Endothelial cell of umbilical vein (primary cell): ENCODE data around the gene EFNB1. TPM values are rescaled to one million over a fixed set of nuclear protein-coding genes. Genes with fewer than 3 reads are reported as not detected.

Source experiments
- BruUV-seq: library from RNA; stranded (reverse); fragments of 400-500 nt; replicated peaks from 2 replicates; lab custom pipeline; 2021; lab: Mats Ljungman, UMichigan
- CTCF ChIA-PET: fragments of 300-600, 350-600 bp; sonication (Branson Sonifier 250); formaldehyde crosslinking; loops from one replicate; lab custom pipeline; 2021; ENCODE audit warnings: antibody characterized with exemption, inconsistent platforms; lab: Charles Lee
- POLR2A ChIA-PET: fragments of 300-600, 350-600 bp; sonication (Branson Sonifier 250); formaldehyde crosslinking; loops from one replicate; lab custom pipeline; 2021; ENCODE audit warnings: antibody characterized with exemption, inconsistent platforms; lab: Charles Lee
- DNase-seq: peaks from one replicate; pipeline ENCODE4 v3.0.0-alpha.2; 2011; ENCODE audit warnings: low read depth, low spot score
- FAIRE-seq: peaks from 2 replicates; lab custom pipeline; 2011; peaks lifted over from hg19 to GRCh38; lab: Jason Lieb, UNC
- H2AFZ ChIP-seq: 2 replicates; pipeline ENCODE4 v1.6.0; 2012; ENCODE audit warnings: low read depth, low read length, control low read depth, inconsistent platforms
- H3K27ac ChIP-seq: 2 replicates; pipeline ENCODE4 v1.5.1; 2011; ENCODE audit warnings: low read depth, mild to moderate bottlenecking, control low read depth, low read length, moderate library complexity; ENCODE audit not compliant: insufficient read depth
- H3K27me3 ChIP-seq, 2 experiments: 2 replicates each; pipeline versions ENCODE4 v1.6.0 to v1.6.1; 2011; ENCODE audit warnings: low read length in 2 of 2, mixed read lengths in 1 of 2; ENCODE audit not compliant: control insufficient read depth in 2 of 2, insufficient read depth in 2 of 2
- H3K36me3 ChIP-seq, 2 experiments: 2 replicates in 1 of 2; 3 replicates in 1 of 2; pipeline ENCODE4 v1.5.1; 2011; ENCODE audit warnings: low read length in 2 of 2, mild to moderate bottlenecking in 1 of 2, moderate library complexity in 1 of 2; ENCODE audit not compliant: control insufficient read depth in 2 of 2, insufficient read depth in 2 of 2; ENCODE audit errors: extremely low read depth in 1 of 2
- H3K4me1 ChIP-seq: 3 replicates; pipeline ENCODE4 v1.5.1; 2011; ENCODE audit warnings: mild to moderate bottlenecking, low read length; ENCODE audit not compliant: control insufficient read depth, insufficient read depth; ENCODE audit errors: extremely low read depth
- H3K4me2 ChIP-seq: 2 replicates; pipeline ENCODE4 v1.6.1; 2011; ENCODE audit warnings: low read length, control low read depth, mixed read lengths; ENCODE audit not compliant: insufficient read depth
- H3K4me3 ChIP-seq, 3 experiments: fragments of 200-600 bp in 1 of 3; sonication (generic), shearing (Covaris generic) in 1 of 3; replicated peaks in 1 of 3; 2 replicates each; pipeline ENCODE4 v1.5.1; 2011 to 2016; ENCODE audit warnings: control low read depth in 3 of 3, low read length in 3 of 3, mild to moderate bottlenecking in 2 of 3, inconsistent platforms in 1 of 3, low read depth in 1 of 3, moderate library complexity in 1 of 3; ENCODE audit not compliant: insufficient read depth in 1 of 3
- H3K79me2 ChIP-seq: 2 replicates; pipeline ENCODE4 v1.6.0; 2012; ENCODE audit warnings: low read length, inconsistent platforms; ENCODE audit not compliant: control insufficient read depth, insufficient read depth
- H3K9ac ChIP-seq: replicated peaks from 2 replicates; pipeline ENCODE3; 2011; ENCODE audit warnings: low read length, control low read depth; ENCODE audit not compliant: insufficient read depth; ENCODE audit errors: extremely low read depth
- H3K9me1 ChIP-seq: replicated peaks from 3 replicates; pipeline ENCODE4 v1.6.0; 2011; ENCODE audit warnings: mild to moderate bottlenecking, low read length; ENCODE audit not compliant: control insufficient read depth, insufficient read depth; ENCODE audit errors: extremely low read depth
- H3K9me3 ChIP-seq: replicated peaks from 2 replicates; pipeline ENCODE4 v1.5.1; 2012; ENCODE audit warnings: low read length, inconsistent platforms; ENCODE audit not compliant: control insufficient read depth, insufficient read depth
- H4K20me1 ChIP-seq: replicated peaks from 2 replicates; pipeline ENCODE3; 2011; ENCODE audit warnings: mild to moderate bottlenecking, low read length; ENCODE audit not compliant: control insufficient read depth, insufficient read depth; ENCODE audit errors: extremely low read depth
- FOS ChIP-seq: IDR thresholded peaks from 2 replicates; pipeline ENCODE4 v1.6.1; 2011; ENCODE audit warnings: mild to moderate bottlenecking, low read length, moderate library complexity, borderline replicate concordance; ENCODE audit not compliant: insufficient read depth
- GATA2 ChIP-seq: IDR thresholded peaks from 2 replicates; pipeline ENCODE4 v1.7.0; 2011; ENCODE audit warnings: low read depth, mild to moderate bottlenecking, moderate library complexity, mixed read lengths, low read length; ENCODE audit not compliant: insufficient read length, insufficient read depth
- JUN ChIP-seq: IDR thresholded peaks from 2 replicates; pipeline ENCODE4 v1.6.1; 2011; ENCODE audit warnings: borderline replicate concordance, low read depth; ENCODE audit not compliant: insufficient read length, insufficient read depth
- POLR2A ChIP-seq: IDR thresholded peaks from 2 replicates; pipeline ENCODE4 v1.6.1; 2012; ENCODE audit warnings: low read depth, mild to moderate bottlenecking, control low read depth, low read length
- POLR2AphosphoS5 ChIP-seq: IDR thresholded peaks from 2 replicates; pipeline ENCODE4 v1.6.1; 2012; ENCODE audit warnings: low read depth, mild to moderate bottlenecking, control low read depth, low read length, moderate library complexity; ENCODE audit not compliant: insufficient read depth
- dilution Hi-C: fragments of 300-500 bp; cut with MboI; formaldehyde crosslinking; loops from one replicate; pipeline ENCODE4 v1.15.0; 2019; ENCODE audit warnings: low sequenced_read_pairs; ENCODE audit not compliant: extremely low pct_ligation_motif_present
- intact Hi-C: fragments of 100-400 bp; cut with micrococcal nuclease; formaldehyde crosslinking; loops from one replicate; pipeline ENCODE4 v1.10.0; 2022
- polyA plus RNA-seq, 4 experiments: library from polyadenylated mRNA; depleted of rRNA in 3 of 4; stranded (reverse) in 3 of 4; unstranded in 1 of 4; fragments of >200 nt; gene quantifications; 2 replicates each; pipeline versions ENCODE4 v1.2.1 to v1.2.3, GENCODE V29; 2011 to 2012; ENCODE audit warnings: missing spikeins in 1 of 4
- total RNA-seq: library from RNA; stranded (reverse); gene quantifications from 2 replicates; pipeline ENCODE4 v1.2.3, GENCODE V29; 2021
- TF ChIP-seq, protein P1 (sequence below): IDR thresholded peaks from 2 replicates; pipeline ENCODE4 v1.6.1; 2011; ENCODE audit not compliant: insufficient read depth, insufficient read length
- TF ChIP-seq, protein P2 (sequence below), 2 donors: IDR thresholded peaks; 1 replicate in 1 of 2; 2 replicates in 1 of 2; pipeline ENCODE4 v1.5.1; 2011; ENCODE audit warnings: low read length in 2 of 2, mild to moderate bottlenecking in 2 of 2, moderate library complexity in 2 of 2, control low read depth in 1 of 2, inconsistent platforms in 1 of 2, low read depth in 1 of 2; ENCODE audit not compliant: insufficient read depth in 1 of 2; ENCODE audit errors: extremely low read depth in 1 of 2

EFNB1 gene
- total and polyA plus RNA-seq, 2 donors (not counting 3 experiments of a cell fraction or from before 2014, with no cell fraction given), result 7.8 to 13.3 TPM

DNA sequence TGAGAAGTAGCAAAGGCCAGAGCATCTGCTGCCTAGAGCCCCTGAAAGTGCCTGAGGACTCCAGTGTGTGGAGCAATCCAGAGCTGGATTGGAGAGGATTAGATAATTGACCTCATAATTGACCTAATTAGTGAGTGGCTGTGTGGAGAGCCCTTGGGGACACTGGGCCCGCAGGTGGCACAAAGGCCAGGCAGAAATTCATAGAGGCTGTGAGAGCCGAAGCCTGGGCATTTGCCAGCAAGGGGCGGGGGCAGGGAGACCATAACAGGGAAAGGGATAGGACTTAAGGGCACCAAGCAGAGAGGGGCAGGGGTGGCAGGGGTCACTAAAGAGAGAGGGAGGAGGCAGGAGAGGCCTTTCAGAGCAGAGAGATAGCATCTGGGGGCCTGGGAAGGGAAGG is 45.3 kb downstream of the EFNB1 start:
- H3K4me3 ChIP-seq, result no peak overlapping the region
- ChIA-PET CTCF (no interaction called here), POLR2A (no interaction called here)
- H3K36me3 ChIP-seq, result no peaks in the 10 kb centered on the region
- no peaks in the 10 kb centered on the region for H3K4me1 ChIP-seq
- intact Hi-C loops (no loop called here), dilution Hi-C loops (no loop called here)
- no peak overlapping the region for H2AFZ ChIP-seq
- BruUV-seq, result no TSS peak
- H3K9ac ChIP-seq, result no peak overlapping the region
- H3K4me2 ChIP-seq, result no peak overlapping the region
- H3K79me2 ChIP-seq, result no peaks in the 10 kb centered on the region
- H4K20me1 ChIP-seq, result no peaks in the 10 kb centered on the region
- no peak overlapping the region for H3K27ac ChIP-seq
- FAIRE-seq (no peak), DNase-seq (no peak)
- H3K27me3 ChIP-seq, result no peaks in the 10 kb centered on the region
- TF ChIP-seq POLR2A, result no peak
- no peak for TF ChIP-seq POLR2AphosphoS5
- TF ChIP-seq, protein P1, sequence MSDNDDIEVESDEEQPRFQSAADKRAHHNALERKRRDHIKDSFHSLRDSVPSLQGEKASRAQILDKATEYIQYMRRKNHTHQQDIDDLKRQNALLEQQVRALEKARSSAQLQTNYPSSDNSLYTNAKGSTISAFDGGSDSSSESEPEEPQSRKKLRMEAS, result no peak
- TF ChIP-seq FOS, result no peak
- no peak for TF ChIP-seq GATA2
- TF ChIP-seq, protein P2, sequence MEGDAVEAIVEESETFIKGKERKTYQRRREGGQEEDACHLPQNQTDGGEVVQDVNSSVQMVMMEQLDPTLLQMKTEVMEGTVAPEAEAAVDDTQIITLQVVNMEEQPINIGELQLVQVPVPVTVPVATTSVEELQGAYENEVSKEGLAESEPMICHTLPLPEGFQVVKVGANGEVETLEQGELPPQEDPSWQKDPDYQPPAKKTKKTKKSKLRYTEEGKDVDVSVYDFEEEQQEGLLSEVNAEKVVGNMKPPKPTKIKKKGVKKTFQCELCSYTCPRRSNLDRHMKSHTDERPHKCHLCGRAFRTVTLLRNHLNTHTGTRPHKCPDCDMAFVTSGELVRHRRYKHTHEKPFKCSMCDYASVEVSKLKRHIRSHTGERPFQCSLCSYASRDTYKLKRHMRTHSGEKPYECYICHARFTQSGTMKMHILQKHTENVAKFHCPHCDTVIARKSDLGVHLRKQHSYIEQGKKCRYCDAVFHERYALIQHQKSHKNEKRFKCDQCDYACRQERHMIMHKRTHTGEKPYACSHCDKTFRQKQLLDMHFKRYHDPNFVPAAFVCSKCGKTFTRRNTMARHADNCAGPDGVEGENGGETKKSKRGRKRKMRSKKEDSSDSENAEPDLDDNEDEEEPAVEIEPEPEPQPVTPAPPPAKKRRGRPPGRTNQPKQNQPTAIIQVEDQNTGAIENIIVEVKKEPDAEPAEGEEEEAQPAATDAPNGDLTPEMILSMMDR (IDR thresholded peaks at IDR 0.05; ENCODE audit: extremely low read depth in 1 of 2, insufficient read depth in 1 of 2, low read depth in 1 of 2, low read length in 2 of 2), result no peak
- TF ChIP-seq JUN, result no peak
- no peaks in the 10 kb centered on the region for H3K9me3 ChIP-seq
- H3K9me1 ChIP-seq, result no peaks in the 10 kb centered on the region
